Liver (tissue), 9 donors: ENCODE data around the gene DUSP1. TPM values are rescaled to one million over a fixed set of nuclear protein-coding genes. Genes with fewer than 3 reads are reported as not detected.
A peak's percentile ranks its signal among the peaks of the same experiment; 100 is the strongest.

Experiments
- DNase-seq: peaks from one replicate; pipeline ENCODE4 v3.0.0-alpha.2; 2017; ENCODE audit warnings: low spot score
- H3K27ac ChIP-seq, 2 donors: one replicate each; pipeline ENCODE4 v1.7.0; 2013; ENCODE audit warnings: inconsistent platforms in 2 of 2, low read length in 2 of 2, control low read depth in 1 of 2, low read depth in 1 of 2, mild to moderate bottlenecking in 1 of 2
- H3K27me3 ChIP-seq, 4 donors: one replicate each; pipeline versions ENCODE4 v1.6.1 to v1.7.0; 2013; ENCODE audit warnings: low read length in 3 of 4, inconsistent platforms in 1 of 4, mild to moderate bottlenecking in 1 of 4, moderate library complexity in 1 of 4; ENCODE audit not compliant: control insufficient read depth in 4 of 4, insufficient read depth in 4 of 4
- H3K36me3 ChIP-seq, 4 donors: one replicate each; pipeline versions ENCODE4 v1.6.1 to v1.7.0; 2013; ENCODE audit warnings: low read length in 3 of 4, mild to moderate bottlenecking in 3 of 4, low read depth in 1 of 4, moderate library complexity in 1 of 4; ENCODE audit not compliant: control insufficient read depth in 4 of 4, insufficient read depth in 3 of 4
- H3K4me1 ChIP-seq, 4 donors: one replicate each; pipeline versions ENCODE4 v1.6.1 to v1.7.0; 2013; ENCODE audit warnings: low read length in 3 of 4, mild to moderate bottlenecking in 3 of 4, moderate library complexity in 1 of 4; ENCODE audit not compliant: control insufficient read depth in 4 of 4, insufficient read depth in 4 of 4
- H3K4me3 ChIP-seq, 3 donors: one replicate each; pipeline versions ENCODE4 v1.6.1 to v1.7.0; 2013; ENCODE audit warnings: low read length in 3 of 3, control low read depth in 1 of 3, low read depth in 1 of 3, mild to moderate bottlenecking in 1 of 3
- H3K9ac ChIP-seq, 2 donors: one replicate each; pipeline ENCODE4 v1.7.0; 2013; ENCODE audit warnings: low read length in 2 of 2, mild to moderate bottlenecking in 2 of 2, moderate library complexity in 2 of 2, control low read depth in 1 of 2, low read depth in 1 of 2
- H3K9me3 ChIP-seq, 4 donors: one replicate each; pipeline versions ENCODE4 v1.6.1 to v1.7.0; 2013; ENCODE audit warnings: low read length in 3 of 4; ENCODE audit not compliant: control insufficient read depth in 4 of 4
- ATF3 ChIP-seq: IDR thresholded peaks from 2 replicates; pipeline ENCODE4 v1.6.1; 2016; ENCODE audit warnings: antibody characterized with exemption
- CTCF ChIP-seq: fragments of 150-350 bp; IDR thresholded peaks from 2 replicates; pipeline ENCODE4 v1.5.1; 2017; ENCODE audit warnings: improper control_type of control experiment, low read depth, low read length; ENCODE audit not compliant: missing input control
- EGR1 ChIP-seq, 2 donors: IDR thresholded peaks; 2 replicates each; pipeline ENCODE4 v1.6.1; 2016 to 2018; ENCODE audit warnings: antibody characterized with exemption in 2 of 2, low read depth in 2 of 2
- FOXA1 ChIP-seq: IDR thresholded peaks from 2 replicates; pipeline ENCODE4 v1.6.1; 2016; ENCODE audit warnings: antibody characterized with exemption
- FOXA2 ChIP-seq: IDR thresholded peaks from 2 replicates; pipeline ENCODE4 v1.6.1; 2016; ENCODE audit warnings: antibody characterized with exemption
- GABPA ChIP-seq, 2 donors: IDR thresholded peaks in 1 of 2; conservative IDR thresholded peaks in 1 of 2; 2 replicates each; pipeline ENCODE4 v1.6.1; 2016; ENCODE audit warnings: antibody characterized with exemption in 2 of 2, mild to moderate bottlenecking in 1 of 2, moderate library complexity in 1 of 2
- HNF4A ChIP-seq, 2 donors: conservative IDR thresholded peaks; 2 replicates each; pipeline ENCODE4 v1.6.1; 2016; ENCODE audit warnings: antibody characterized with exemption in 2 of 2, mild to moderate bottlenecking in 2 of 2
- HNF4G ChIP-seq: IDR thresholded peaks from 2 replicates; pipeline ENCODE4 v1.6.1; 2016; ENCODE audit warnings: antibody characterized with exemption
- JUND ChIP-seq, 2 donors: IDR thresholded peaks; 2 replicates each; pipeline ENCODE4 v1.6.1; 2016; ENCODE audit warnings: antibody characterized with exemption in 2 of 2
- MAX ChIP-seq: IDR thresholded peaks from 2 replicates; pipeline ENCODE4 v1.6.1; 2016; ENCODE audit warnings: antibody characterized with exemption
- NR2F2 ChIP-seq: IDR thresholded peaks from 2 replicates; pipeline ENCODE4 v1.6.1; 2016; ENCODE audit warnings: antibody characterized with exemption
- RAD21 ChIP-seq, 2 donors: IDR thresholded peaks; 2 replicates each; pipeline ENCODE4 v1.6.1; 2016; ENCODE audit warnings: antibody characterized with exemption in 2 of 2, mild to moderate bottlenecking in 2 of 2
- REST ChIP-seq: IDR thresholded peaks from 2 replicates; pipeline ENCODE4 v1.6.1; 2016; ENCODE audit warnings: antibody characterized with exemption, mild to moderate bottlenecking
- RXRA ChIP-seq, 2 donors: IDR thresholded peaks; 2 replicates each; pipeline ENCODE4 v1.6.1; 2017 to 2018; ENCODE audit warnings: antibody characterized with exemption in 2 of 2, mild to moderate bottlenecking in 1 of 2
- SP1 ChIP-seq: IDR thresholded peaks from 2 replicates; pipeline ENCODE4 v1.6.1; 2018; ENCODE audit warnings: antibody characterized with exemption, mild to moderate bottlenecking
- TAF1 ChIP-seq: conservative IDR thresholded peaks from 2 replicates; pipeline ENCODE4 v1.6.1; 2016; ENCODE audit warnings: antibody characterized with exemption, mild to moderate bottlenecking
- YY1 ChIP-seq: IDR thresholded peaks from 2 replicates; pipeline ENCODE4 v1.6.1; 2016; ENCODE audit warnings: antibody characterized with exemption, mild to moderate bottlenecking
- ZBTB33 ChIP-seq: IDR thresholded peaks from 2 replicates; pipeline ENCODE4 v1.6.1; 2016; ENCODE audit warnings: antibody characterized with exemption
- WGBS: extraction: QIAGEN DNeasy Blood & Tissue Kit; methylation state at CpG from one replicate; pipeline ENCODE4 v1.1.7; 2013; 5-methylcytosine and 5-hydroxymethylcytosine counted together
- polyA plus RNA-seq, 2 donors: library from polyadenylated mRNA; stranded (reverse) in 1 of 2; unstranded in 1 of 2; fragments of 200-250 nt in 1 of 2; fragments of >200 nt in 1 of 2; fragmentation: Nextera tagmentation in 1 of 2; extraction: Ambion mirVana in 1 of 2; gene quantifications; one replicate each; pipeline versions ENCODE4 v1.2.1 to v1.2.3, GENCODE V29; 2013 to 2015
- total RNA-seq, 2 donors: library from RNA; depleted of rRNA; stranded (reverse); fragments of >200 nt; gene quantifications; one replicate each; pipeline ENCODE4 v1.2.3, GENCODE V29; 2014
- donor health status: healthy.
- donor health status: healthy.
- donor health status: healthy.
- donor health status: healthy.
- donor health status: healthy.

Gene DUSP1
- total RNA-seq (10 to 100 TPM; 53.2 to 95.0 TPM), polyA plus RNA-seq (100 to 1,000 TPM; 124 to 237 TPM)

GRCh38 chr5:172770675-172771438 is at the start of gene DUSP1:
Gene DUSP1 (minus strand): TSS chr5:172771195. CDS start chr5:172770952, 243 bp downstream.
- H3K27ac ChIP-seq, result peak within 1 kb of the TSS; percentile 96 to 99
- H3K36me3 ChIP-seq, result peaks cover 0 to 28% (median 13%) of the 10 kb centered on the region in 4 donors
- no peaks in the 10 kb centered on the region for H3K27me3 ChIP-seq
- peak within 1 kb of the TSS; percentile 98 for H3K9ac ChIP-seq
- under 1% methylated on average over 89 of the region's 89 CpGs for WGBS
- H3K4me1 ChIP-seq, result peaks cover 0 to 36% (median 19%) of the 10 kb centered on the region in 4 donors
- TF ChIP-seq ZBTB33 (no peak), RAD21 (IDR thresholded peaks at IDR 0.05) (peak; percentile 40 to 59), REST (peak; percentile 97), EGR1 (IDR thresholded peaks at IDR 0.05; ENCODE audit: low read depth in 2 of 2) (no peak), HNF4G (no peak), FOXA2 (no peak), TAF1 (peak; percentile 99), RXRA (IDR thresholded peaks at IDR 0.05) (peak; percentile 29 to 47), HNF4A (conservative IDR thresholded peaks at IDR 0.05) (peak in 1 of 2 donors; percentile 50), CTCF (peak; percentile 36), ATF3 (peak; percentile 27), SP1 (peak; percentile 80), JUND (IDR thresholded peaks at IDR 0.05) (peak; percentile 45 to 47), YY1 (no peak), FOXA1 (no peak), MAX (no peak), GABPA (IDR thresholded peaks at IDR 0.05 in 1 of 2, conservative IDR thresholded peaks at IDR 0.05 in 1 of 2) (no peak), NR2F2 (peak; percentile 7)
- DNase-seq, result peak; percentile 99
- no peaks in the 10 kb centered on the region for H3K9me3 ChIP-seq
- H3K4me3 ChIP-seq, result peak within 1 kb of the TSS; percentile 76 to 91 (median 79)
